COLO668 (cell line): ENCODE results near the gene LRRC15.
A peak's percentile ranks its signal among the peaks of the same experiment; 100 is the strongest.

Experiments used
- DNase-seq: peaks from one replicate; lab custom pipeline; 2025; ENCODE audit not compliant: unreplicated experiment; lab: John Stamatoyannopoulos, UW

Gene LRRC15

GRCh38 chr3:194336601-194337355, 32.8 kb downstream of the LRRC15 start:
- DNase-seq = no peak

DNA sequence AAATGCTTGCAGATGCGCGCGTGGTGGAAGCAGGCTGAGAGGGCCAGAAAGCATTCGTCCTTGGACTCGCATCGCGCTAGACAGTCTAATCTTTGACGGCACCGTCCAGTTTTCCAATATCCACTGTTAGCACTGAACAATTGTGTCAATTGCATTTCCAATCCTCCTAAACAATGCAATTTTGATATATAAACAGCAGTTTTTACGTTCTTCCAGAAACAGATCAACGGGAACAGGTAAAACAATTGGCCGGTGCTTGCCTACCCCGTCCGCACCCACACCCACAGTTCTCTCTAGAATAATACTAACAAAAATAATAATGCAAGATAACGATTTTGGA, 35.6 kb downstream of the LRRC15 start:
- no peak for DNase-seq

DNA sequence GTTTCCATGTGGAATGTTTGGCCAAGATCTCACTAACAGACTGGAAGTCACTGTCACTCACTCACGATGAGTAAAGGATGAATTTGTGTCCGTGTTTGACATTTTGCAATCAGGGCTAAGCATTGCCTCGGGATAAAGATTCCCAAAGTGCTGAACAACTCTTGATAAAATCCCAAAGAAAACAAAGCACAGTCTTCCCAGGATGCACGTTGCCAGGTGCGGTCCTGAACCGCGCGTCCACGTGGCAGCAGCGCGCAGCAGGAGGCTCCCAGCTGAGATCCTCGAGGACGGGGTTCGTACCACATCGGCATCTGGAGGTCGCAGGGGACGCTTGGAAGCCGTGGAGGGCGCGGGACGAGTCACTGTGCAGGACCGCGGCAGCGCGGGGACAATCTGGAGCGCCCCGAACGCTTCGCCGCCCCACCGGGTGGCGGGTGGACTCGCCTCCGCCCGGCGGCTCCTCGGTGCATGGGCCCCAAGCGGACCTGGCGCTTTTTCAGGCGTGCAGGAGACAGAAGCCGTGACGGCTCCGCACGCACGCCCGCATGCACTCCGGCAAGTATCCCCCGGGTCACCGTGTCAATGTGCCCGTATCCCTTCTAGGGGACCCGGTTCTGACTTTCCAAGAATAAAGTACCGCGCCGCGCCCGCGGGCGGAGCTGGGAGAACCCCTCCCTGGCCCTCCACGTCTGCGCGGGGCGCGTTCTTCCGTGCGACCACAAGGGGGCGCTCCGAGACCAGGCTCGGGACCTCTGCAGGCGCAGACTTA, 36.1 kb downstream of the LRRC15 start:
- DNase-seq = no peak

DNA sequence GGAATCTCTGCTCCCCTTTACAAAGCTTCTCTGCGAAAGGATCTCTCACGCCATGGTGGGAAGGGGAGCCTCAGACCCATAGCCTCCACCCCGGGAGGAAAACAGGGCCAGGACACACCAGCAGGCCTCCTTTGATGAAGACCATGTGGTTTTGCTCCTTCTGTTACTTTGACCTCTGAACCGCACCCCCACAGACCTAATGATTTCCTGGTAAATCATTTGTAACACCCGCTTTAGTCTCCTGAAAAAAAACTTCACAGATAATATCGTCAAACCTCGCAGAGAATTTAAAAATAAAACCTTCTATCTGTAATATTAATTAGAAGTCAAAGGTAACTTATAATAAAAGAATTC, 36.7 kb downstream of the LRRC15 start:
- DNase-seq = no peak

- DNase-seq = no peak
These were observed 39.0 kb downstream of the LRRC15 start for GRCh38 chr3:194330579-194330978.

- no peak for DNase-seq
These were observed 39.4 kb downstream of the LRRC15 start for GRCh38 chr3:194330160-194330559.

DNA sequence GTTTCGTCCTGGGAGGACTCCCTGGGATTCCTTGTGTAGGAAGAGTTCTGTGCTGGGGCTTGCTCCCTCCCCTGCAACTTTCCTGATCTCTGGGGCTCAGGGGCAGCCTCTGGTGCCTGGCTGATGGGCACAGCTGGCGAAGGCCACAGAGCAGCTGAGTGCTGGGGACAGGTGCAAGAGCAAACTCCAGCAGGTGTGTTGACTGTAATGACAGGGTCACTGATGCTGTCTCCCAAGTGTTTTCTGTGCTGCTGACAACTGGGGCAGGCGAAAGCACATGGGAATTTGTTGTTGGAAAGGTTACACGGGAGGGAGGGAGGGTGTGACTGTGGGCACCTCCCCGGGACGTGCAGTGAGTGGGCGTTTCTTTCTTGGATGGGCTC, 40.0 kb downstream of the LRRC15 start:
- no peak for DNase-seq

- no peak for DNase-seq
These were observed 40.5 kb downstream of the LRRC15 start for GRCh38 chr3:194328942-194329582.

- no peak for DNase-seq
These were observed 41.4 kb downstream of the LRRC15 start for GRCh38 chr3:194328053-194328657.

DNA sequence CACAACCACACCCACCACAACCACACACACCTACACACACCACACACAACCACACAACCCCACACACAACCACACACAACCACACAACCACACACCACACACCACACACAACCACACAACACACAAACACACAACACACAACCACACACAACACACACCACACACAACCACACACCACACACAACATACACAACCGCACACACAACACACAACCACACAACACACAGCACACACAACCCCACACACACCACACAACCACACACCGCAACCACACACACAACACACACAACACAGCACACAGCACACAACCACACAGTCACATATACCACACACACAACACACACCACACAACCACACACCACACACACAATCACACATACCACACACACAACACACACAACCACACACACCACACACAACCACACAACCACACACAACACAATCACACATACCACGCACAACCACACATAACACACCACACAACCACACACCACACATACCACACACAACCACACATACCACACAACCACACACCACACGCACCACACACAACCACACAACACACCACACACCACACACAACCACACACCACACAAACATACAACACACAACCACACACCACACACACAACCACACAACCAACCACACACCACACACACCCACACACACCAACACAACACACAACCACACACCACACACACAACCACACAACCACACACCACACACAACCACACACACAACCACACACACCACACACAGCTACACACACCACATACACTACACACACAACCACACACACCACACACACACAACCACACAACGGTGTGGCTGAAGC, 42.1 kb downstream of the LRRC15 start:
- no peak for DNase-seq

DNA sequence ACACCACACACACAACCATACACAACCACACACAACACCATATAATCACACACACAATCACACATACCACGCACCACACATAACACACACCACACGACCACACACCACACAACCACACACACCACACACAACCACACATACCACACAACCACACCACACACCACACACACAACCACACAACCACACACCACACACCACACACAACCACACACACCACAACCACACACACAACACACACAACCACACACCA, 42.6 kb downstream of the LRRC15 start:
- no peak for DNase-seq

GRCh38 chr3:194326192-194326967, 43.2 kb downstream of the LRRC15 start:
- DNase-seq = no peak

- no peak for DNase-seq
These were observed 44.0 kb downstream of the LRRC15 start for GRCh38 chr3:194325424-194326153.

- DNase-seq = no peak
These were observed 44.7 kb downstream of the LRRC15 start for GRCh38 chr3:194324823-194325327.

- no peak for DNase-seq
These were observed 45.5 kb downstream of the LRRC15 start for GRCh38 chr3:194323785-194324735.

DNA sequence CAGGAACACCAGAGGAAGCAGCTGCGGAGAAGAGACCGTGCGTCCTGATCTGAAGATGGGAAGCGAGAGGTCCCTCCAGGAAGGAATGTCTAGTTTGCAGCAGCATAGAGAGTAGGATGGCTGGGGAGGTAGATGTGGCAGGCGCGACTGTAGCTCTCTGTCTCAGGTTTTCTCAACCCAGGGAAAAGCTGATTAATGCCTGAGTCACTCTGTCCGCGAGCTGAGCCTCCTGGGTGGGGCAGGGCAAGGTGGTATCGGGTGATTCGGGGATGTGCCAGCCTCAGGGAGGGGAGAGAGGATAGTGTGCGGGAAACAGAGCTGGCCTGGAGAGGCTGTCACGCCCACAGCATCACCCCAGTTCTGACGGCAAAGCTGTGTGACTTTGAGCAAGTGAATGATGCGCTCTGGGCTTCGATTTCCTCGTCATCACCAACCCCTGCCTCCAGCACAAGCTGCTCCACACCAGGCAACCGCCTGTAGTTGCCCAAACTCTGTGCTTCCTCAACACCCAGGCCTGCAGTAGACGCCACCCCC, 46.8 kb downstream of the LRRC15 start:
- DNase-seq = peak; percentile 62

DNA sequence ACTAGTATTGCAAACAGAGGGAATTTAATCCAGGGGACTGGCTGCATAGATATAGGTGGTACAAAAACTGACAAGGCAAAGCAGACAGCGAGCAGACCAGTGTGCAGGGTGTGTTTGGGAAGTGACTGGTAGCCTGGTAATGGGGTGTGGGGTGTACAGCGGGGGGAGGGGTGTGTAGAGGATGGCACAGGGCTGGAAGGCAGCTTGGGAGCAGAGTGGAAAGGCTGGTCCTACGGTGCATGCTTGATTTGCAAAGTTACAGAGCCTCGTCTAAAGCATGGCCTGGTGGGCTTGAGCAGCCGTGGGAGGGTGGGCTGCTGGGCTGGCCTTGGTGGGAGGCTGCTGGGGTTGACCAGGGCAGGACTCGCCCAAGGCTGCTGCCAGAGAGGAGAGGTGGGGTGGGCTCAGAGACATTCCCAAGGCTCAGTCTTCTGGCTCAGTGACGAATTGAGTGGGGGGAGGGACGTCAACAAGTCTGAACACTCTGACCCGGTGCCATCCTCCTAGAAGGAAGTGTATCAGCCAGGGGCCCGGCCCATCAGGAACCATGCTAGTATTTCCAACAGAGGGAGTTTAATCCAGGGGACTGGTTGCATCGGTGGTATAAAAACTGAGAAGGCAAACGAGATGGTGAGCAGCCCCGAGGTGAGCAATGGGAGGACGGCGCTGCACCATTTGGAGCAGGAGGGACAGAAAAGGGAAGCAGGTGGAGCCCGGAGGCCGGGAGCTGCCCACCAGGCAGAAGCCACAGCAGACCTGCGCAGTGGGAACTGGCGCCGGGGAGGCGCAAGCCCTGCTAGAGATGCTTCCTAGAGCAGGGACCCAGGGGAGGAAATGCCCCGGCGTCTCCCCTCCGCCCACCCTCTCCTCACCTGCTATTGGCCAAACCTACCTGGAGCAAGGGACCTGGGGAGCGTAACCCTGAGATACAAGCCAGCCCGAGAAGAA, 47.6 kb downstream of the LRRC15 start:
- DNase-seq = peak; percentile 79
